ENCODE measurements around the gene FRRS1L.
"Not testable (repeated sequence)": the region's sequence is repeated elsewhere in the genome, so short reads cannot be mapped to it uniquely, and the experiment has no call there.

FRRS1L gene

GRCh38 chr9:109129470-109130197 lies 37.4 kb downstream of the FRRS1L start:
- DNase-seq (ENCODE audit: low read depth in 2 of 2), result no peak

- not testable (repeated sequence) for DNase-seq (ENCODE audit: low read depth in 2 of 2)
Observed at GRCh38 chr9:109126671-109127070, 40.4 kb downstream of the FRRS1L start.

- no peak for DNase-seq (ENCODE audit: low read depth in 2 of 2)
Observed at GRCh38 chr9:109124121-109124520, 42.9 kb downstream of the FRRS1L start.

GRCh38 chr9:109122726-109123621 lies 44.1 kb downstream of the FRRS1L start:
- no peak for DNase-seq (ENCODE audit: low read depth in 2 of 2)

GRCh38 chr9:109121232-109121796 lies 45.7 kb downstream of the FRRS1L start:
- DNase-seq (ENCODE audit: low read depth in 2 of 2), result no peak

- no peak for DNase-seq (ENCODE audit: low read depth in 2 of 2)
Observed at GRCh38 chr9:109120204-109120789, 46.8 kb downstream of the FRRS1L start.

- peak; percentile 85 to 92 for DNase-seq (ENCODE audit: low read depth in 2 of 2)
Observed at GRCh38 chr9:109119439-109120203, 47.4 kb downstream of the FRRS1L start, which contains the start of gene TMEM245. Gene TMEM245 (minus strand): TSS chr9:109119947. CDS start chr9:109119913, 34 bp downstream.

- peak in 1 of 2 donors; percentile 14 for DNase-seq (ENCODE audit: low read depth in 2 of 2)
Observed at GRCh38 chr9:109118808-109119438, 48.1 kb downstream of the FRRS1L start.

GRCh38 chr9:109117856-109118807 lies 48.9 kb downstream of the FRRS1L start:
- peak; percentile 6 to 33 for DNase-seq (ENCODE audit: low read depth in 2 of 2)

GRCh38 chr9:109115931-109116526 lies 51.0 kb downstream of the FRRS1L start:
- no peak for DNase-seq (ENCODE audit: low read depth in 2 of 2)

GRCh38 chr9:109114670-109115069 lies 52.4 kb downstream of the FRRS1L start:
- no peak for DNase-seq (ENCODE audit: low read depth in 2 of 2)

GRCh38 chr9:109113892-109114609 lies 53.0 kb downstream of the FRRS1L start:
- DNase-seq (ENCODE audit: low read depth in 2 of 2), result no peak

- no peak for DNase-seq (ENCODE audit: low read depth in 2 of 2)
Observed at GRCh38 chr9:109113254-109113653, 53.8 kb downstream of the FRRS1L start.

- no peak for DNase-seq (ENCODE audit: low read depth in 2 of 2)
Observed at GRCh38 chr9:109110329-109111021, 56.6 kb downstream of the FRRS1L start.

- no peak for DNase-seq (ENCODE audit: low read depth in 2 of 2)
Observed at GRCh38 chr9:109109967-109110328, 57.1 kb downstream of the FRRS1L start.

GRCh38 chr9:109108318-109108717 lies 58.7 kb downstream of the FRRS1L start:
- no peak for DNase-seq (ENCODE audit: low read depth in 2 of 2)

- no peak for DNase-seq (ENCODE audit: low read depth in 2 of 2)
Observed at GRCh38 chr9:109107402-109108240, 59.4 kb downstream of the FRRS1L start.

Data from activated CD8-positive, alpha-beta memory T cell treated with anti-CD3 and anti-CD28 coated beads for 4 hours (primary cell).